Measurements from ENCODE around the gene SEC14L2. TPM values are rescaled to one million over a fixed set of nuclear protein-coding genes. Genes with fewer than 3 reads are reported as not detected.

The SEC14L2 gene
- total RNA-seq, 1 experiment from 2014 or later = 51.3 TPM

GRCh38 chr22:30365891-30366290, 30.9 kb upstream of the SEC14L2 start:
- Histone ChIP-seq H3K27ac (no peak overlapping the region), H2AFZ (no peak overlapping the region), H3K36me3 (ENCODE audit: low read depth) (no peaks in the 10 kb centered on the region), H3K9me2 (ENCODE audit: insufficient read depth) (no peaks in the 10 kb centered on the region), H3K4me3 (no peak overlapping the region), H3K4me2 (no peak overlapping the region), H3K4me1 (replicated peaks; ENCODE audit: insufficient read depth) (no peaks in the 10 kb centered on the region), H3F3A (ENCODE audit: insufficient read depth, low read depth) (peaks cover 11% of the 10 kb centered on the region; the same call in 1 of the 2 replicates), H3K27me3 (ENCODE audit: insufficient read depth, low read depth) (no peaks in the 10 kb centered on the region), H4K20me1 (ENCODE audit: insufficient read depth) (no peaks in the 10 kb centered on the region), H3K79me2 (ENCODE audit: low read depth) (no peaks in the 10 kb centered on the region), H3K9me3 (ENCODE audit: insufficient read depth, low read depth) (no peaks in the 10 kb centered on the region)
- no peak for DNase-seq
- intact Hi-C loops (cut with micrococcal nuclease; ENCODE audit: unreplicated experiment) = no loop called here
- no peak for TF ChIP-seq EZH2 (IDR thresholded peaks at IDR 0.05; ENCODE audit: low read depth)
- TF ChIP-seq, protein P1, sequence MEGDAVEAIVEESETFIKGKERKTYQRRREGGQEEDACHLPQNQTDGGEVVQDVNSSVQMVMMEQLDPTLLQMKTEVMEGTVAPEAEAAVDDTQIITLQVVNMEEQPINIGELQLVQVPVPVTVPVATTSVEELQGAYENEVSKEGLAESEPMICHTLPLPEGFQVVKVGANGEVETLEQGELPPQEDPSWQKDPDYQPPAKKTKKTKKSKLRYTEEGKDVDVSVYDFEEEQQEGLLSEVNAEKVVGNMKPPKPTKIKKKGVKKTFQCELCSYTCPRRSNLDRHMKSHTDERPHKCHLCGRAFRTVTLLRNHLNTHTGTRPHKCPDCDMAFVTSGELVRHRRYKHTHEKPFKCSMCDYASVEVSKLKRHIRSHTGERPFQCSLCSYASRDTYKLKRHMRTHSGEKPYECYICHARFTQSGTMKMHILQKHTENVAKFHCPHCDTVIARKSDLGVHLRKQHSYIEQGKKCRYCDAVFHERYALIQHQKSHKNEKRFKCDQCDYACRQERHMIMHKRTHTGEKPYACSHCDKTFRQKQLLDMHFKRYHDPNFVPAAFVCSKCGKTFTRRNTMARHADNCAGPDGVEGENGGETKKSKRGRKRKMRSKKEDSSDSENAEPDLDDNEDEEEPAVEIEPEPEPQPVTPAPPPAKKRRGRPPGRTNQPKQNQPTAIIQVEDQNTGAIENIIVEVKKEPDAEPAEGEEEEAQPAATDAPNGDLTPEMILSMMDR (conservative IDR thresholded peaks at IDR 0.05) = no peak
- POLR2A ChIA-PET (ENCODE audit: unreplicated experiment) = no interaction called here
- no TSS peak for BruUV-seq (replicated peaks)
- CTCF ChIA-PET = no interaction called here

DNA sequence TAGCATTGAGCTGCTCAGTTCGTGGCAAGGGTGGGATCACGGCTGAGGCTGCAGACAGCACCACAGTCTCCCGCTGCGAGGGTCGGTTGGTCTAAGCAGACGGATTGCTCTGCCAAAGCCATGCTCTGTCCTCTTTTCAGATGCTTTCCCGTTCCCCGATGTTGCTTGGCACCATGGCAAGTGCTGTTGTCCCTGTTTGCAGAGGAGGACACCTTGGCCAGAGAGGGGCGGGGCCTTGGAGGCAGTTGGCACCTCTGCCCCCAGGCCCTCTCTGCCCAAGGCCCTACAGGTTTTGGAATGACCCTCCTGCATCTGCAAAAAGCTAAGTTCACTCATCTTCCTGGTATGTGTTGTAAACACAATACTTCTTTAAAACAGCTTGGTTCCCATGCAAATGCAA, 28.4 kb upstream of the SEC14L2 start:
- H2AFZ ChIP-seq = no peak overlapping the region
- H3K36me3 ChIP-seq (ENCODE audit: low read depth) = no peaks in the 10 kb centered on the region
- no peaks in the 10 kb centered on the region for H3K9me3 ChIP-seq (ENCODE audit: insufficient read depth, low read depth)
- intact Hi-C loops (cut with micrococcal nuclease; ENCODE audit: unreplicated experiment) = no loop called here
- no peak overlapping the region for H3K27ac ChIP-seq
- ChIA-PET CTCF (interaction anchor here (0.6 kb wide), 1 partner anchor 246 kb away, joined by 4 read pairs; no protein-coding TSS in a partner anchor), POLR2A (ENCODE audit: unreplicated experiment) (no interaction called here)
- no peaks in the 10 kb centered on the region for H3K4me1 ChIP-seq (replicated peaks; ENCODE audit: insufficient read depth)
- H4K20me1 ChIP-seq (ENCODE audit: insufficient read depth) = no peaks in the 10 kb centered on the region
- H3K4me3 ChIP-seq = no peak overlapping the region
- no peak overlapping the region for H3K4me2 ChIP-seq
- no peak for DNase-seq
- no peaks in the 10 kb centered on the region for H3F3A ChIP-seq (ENCODE audit: insufficient read depth, low read depth)
- BruUV-seq (replicated peaks) = no TSS peak
- H3K9me2 ChIP-seq (ENCODE audit: insufficient read depth) = no peaks in the 10 kb centered on the region
- no peaks in the 10 kb centered on the region for H3K79me2 ChIP-seq (ENCODE audit: low read depth)
- no peak for TF ChIP-seq EZH2 (IDR thresholded peaks at IDR 0.05; ENCODE audit: low read depth)
- TF ChIP-seq, protein P1 (conservative IDR thresholded peaks at IDR 0.05) = no peak
- no peaks in the 10 kb centered on the region for H3K27me3 ChIP-seq (ENCODE audit: insufficient read depth, low read depth)

GRCh38 chr22:30370641-30371230, 26.1 kb upstream of the SEC14L2 start:
- no peak overlapping the region for H3K4me2 ChIP-seq
- DNase-seq = no peak

More at GRCh38 chr22:30370641-30371230, 26.1 kb upstream of the SEC14L2 start:
- Histone ChIP-seq H3K27me3 (ENCODE audit: insufficient read depth, low read depth) (no peaks in the 10 kb centered on the region), H3F3A (ENCODE audit: insufficient read depth, low read depth) (no peaks in the 10 kb centered on the region; the same call in 1 of the 2 replicates), H3K9me3 (ENCODE audit: insufficient read depth, low read depth) (no peaks in the 10 kb centered on the region), H3K4me3 (no peak overlapping the region), H3K9me2 (ENCODE audit: insufficient read depth) (no peaks in the 10 kb centered on the region), H4K20me1 (ENCODE audit: insufficient read depth) (0 out of 2 replicates have a peak, but pooled peaks cover 4% of the 10 kb centered on the region), H3K4me1 (replicated peaks; ENCODE audit: insufficient read depth) (no peaks in the 10 kb centered on the region), H2AFZ (no peak overlapping the region), H3K79me2 (ENCODE audit: low read depth) (no peaks in the 10 kb centered on the region), H3K27ac (no peak overlapping the region), H3K36me3 (ENCODE audit: low read depth) (no peaks in the 10 kb centered on the region)
- no TSS peak for BruUV-seq (replicated peaks)
- TF ChIP-seq EZH2 (IDR thresholded peaks at IDR 0.05; ENCODE audit: low read depth) = no peak
- TF ChIP-seq, protein P1 (conservative IDR thresholded peaks at IDR 0.05) = no peak
- ChIA-PET POLR2A (ENCODE audit: unreplicated experiment) (no interaction called here), CTCF (no interaction called here)
- intact Hi-C loops (cut with micrococcal nuclease; ENCODE audit: unreplicated experiment) = no loop called here
